K562 (cell line): ENCODE measurements around the gene TTL. TPM values are rescaled to one million over a fixed set of nuclear protein-coding genes. Genes with fewer than 3 reads are reported as not detected.

ENCODE experiments used
- ATAC-seq: fragments of 200-7000 bp; cut with Tn5 transposase; 3 replicates; pipeline ENCODE4 v1.9.1; 2020; ENCODE audit warnings: moderate library complexity
- BruUV-seq: library from RNA; stranded (reverse); fragments of 400-500 nt; replicated peaks from 2 replicates; lab custom pipeline; 2021; lab: Mats Ljungman, UMichigan
- CTCF ChIA-PET: fragments of 300-600 bp; formaldehyde crosslinking; extraction: SDS; loops from one replicate; lab custom pipeline; 2021; ENCODE audit warnings: low intra/inter-chr PET ratio; lab: Yijun Ruan, JAX
- POLR2A ChIA-PET: fragments of 300-600, 350-650 bp; sonication (Branson Sonifier 250); formaldehyde crosslinking; extraction: SDS; loops from one replicate; lab custom pipeline; 2021; ENCODE audit warnings: antibody characterized with exemption, inconsistent platforms; lab: Yijun Ruan, JAX
- DNase-seq, 4 experiments: peaks; one replicate each; pipeline versions ENCODE4 v3.0.0 to v3.0.0-alpha.2; 2011 to 2018; ENCODE audit warnings: low spot score in 3 of 4, mixed read lengths in 3 of 4; ENCODE audit errors: extremely low read depth in 1 of 4
- FAIRE-seq: peaks from 2 replicates; lab custom pipeline; 2011; peaks lifted over from hg19 to GRCh38; lab: Jason Lieb, UNC
- H2AFZ ChIP-seq: 2 replicates; pipeline ENCODE4 v1.6.0; 2011; ENCODE audit warnings: low read depth, low read length, control low read depth, inconsistent platforms
- H3K27ac ChIP-seq: fragments of 200-600 bp; 3 replicates; pipeline ENCODE4 v1.8.0; 2011; ENCODE audit warnings: low read depth, mild to moderate bottlenecking, control low read depth, inconsistent platforms, low read length, moderate library complexity, mixed read lengths; ENCODE audit errors: extremely low read depth
- H3K27me3 ChIP-seq, 2 experiments: fragments of 300-600 bp in 1 of 2; 2 replicates in 1 of 2; 3 replicates in 1 of 2; pipeline versions ENCODE4 v1.6.0 to v1.8.0; 2011; ENCODE audit warnings: inconsistent platforms in 2 of 2, low read length in 2 of 2, mild to moderate bottlenecking in 1 of 2, mixed read lengths in 1 of 2, moderate library complexity in 1 of 2; ENCODE audit not compliant: control insufficient read depth in 2 of 2, insufficient read depth in 2 of 2
- H3K36me3 ChIP-seq: fragments of 300-600 bp; 3 replicates; pipeline ENCODE4 v1.8.0; 2011; ENCODE audit warnings: mild to moderate bottlenecking, low read length, inconsistent platforms; ENCODE audit not compliant: control insufficient read depth, insufficient read depth
- H3K4me1 ChIP-seq, 2 experiments: fragments of 200-600 bp in 1 of 2; replicated peaks in 1 of 2; 2 replicates in 1 of 2; 3 replicates in 1 of 2; pipeline versions ENCODE4 v1.5.1 to v1.8.0; 2011; ENCODE audit warnings: inconsistent platforms in 2 of 2, low read length in 2 of 2, mild to moderate bottlenecking in 1 of 2, mixed read lengths in 1 of 2, moderate library complexity in 1 of 2; ENCODE audit not compliant: control insufficient read depth in 2 of 2, insufficient read depth in 2 of 2
- H3K4me2 ChIP-seq: 2 replicates; pipeline ENCODE4 v1.6.1; 2011; ENCODE audit warnings: low read length, control low read depth, inconsistent platforms, mixed read lengths; ENCODE audit not compliant: insufficient read depth
- H3K4me3 ChIP-seq: fragments of 200-600 bp; sonication (generic), shearing (Covaris generic); 2 replicates; pipeline ENCODE4 v1.5.1; 2016; ENCODE audit warnings: control low read depth, inconsistent platforms
- H3K79me2 ChIP-seq: fragments of 200-600 bp; 3 replicates; pipeline ENCODE4 v1.8.0; 2011; ENCODE audit warnings: low read length, inconsistent platforms; ENCODE audit not compliant: control insufficient read depth, insufficient read depth
- H3K9ac ChIP-seq, 2 experiments: 2 replicates each; pipeline versions ENCODE4 v1.6.0 to v1.6.1; 2011; ENCODE audit warnings: low read depth in 2 of 2, low read length in 2 of 2, control low read depth in 1 of 2, inconsistent platforms in 1 of 2, mild to moderate bottlenecking in 1 of 2, mixed read lengths in 1 of 2; ENCODE audit not compliant: insufficient read depth in 1 of 2
- H3K9me1 ChIP-seq: one replicate; pipeline ENCODE4 v1.6.0; 2011; ENCODE audit warnings: inconsistent platforms, mild to moderate bottlenecking, low read length, moderate library complexity; ENCODE audit not compliant: control insufficient read depth, insufficient read depth
- H3K9me3 ChIP-seq: replicated peaks from 2 replicates; pipeline ENCODE4 v1.5.1; 2011; ENCODE audit warnings: low read depth, low read length, inconsistent platforms; ENCODE audit not compliant: control insufficient read depth, insufficient read depth
- H4K20me1 ChIP-seq: replicated peaks from 2 replicates; pipeline ENCODE4 v1.6.1; 2011; ENCODE audit warnings: low read length, inconsistent platforms, mixed read lengths; ENCODE audit not compliant: control insufficient read depth, insufficient read depth
- ESRRA ChIP-seq: fragments of 450-650 bp; IDR thresholded peaks from 2 replicates; pipeline ENCODE4 v1.6.1; 2014; ENCODE audit warnings: low read depth, mild to moderate bottlenecking, moderate library complexity, borderline replicate concordance
- MAZ ChIP-seq, 2 experiments: fragments of 450-650 bp in 1 of 2; sonication (generic) in 1 of 2; formaldehyde crosslinking; IDR thresholded peaks in 1 of 2; conservative IDR thresholded peaks in 1 of 2; 2 replicates each; pipeline versions ENCODE4 v1.4.0 to v1.5.0; 2020; ENCODE audit warnings: mild to moderate bottlenecking in 1 of 2, missing genetic modification reagents in 1 of 2
- MCM7 ChIP-seq, 2 experiments: fragments of 450-650 bp; IDR thresholded peaks; 2 replicates each; pipeline ENCODE4 v1.6.1; 2016 to 2018
- MIER1 ChIP-seq: fragments of 450-650 bp; IDR thresholded peaks from 2 replicates; pipeline ENCODE4 v1.6.1; 2016; ENCODE audit warnings: antibody characterized with exemption, mild to moderate bottlenecking, low read depth
- NR1H2 ChIP-seq: sonication (generic); formaldehyde crosslinking; IDR thresholded peaks from 2 replicates; pipeline ENCODE4 v1.4.0; 2020; ENCODE audit warnings: mild to moderate bottlenecking, missing genetic modification reagents
- OTX1 ChIP-seq: fragments of 450-650 bp; formaldehyde crosslinking; IDR thresholded peaks from 2 replicates; pipeline ENCODE4 v1.4.0; 2022; ENCODE audit warnings: mild to moderate bottlenecking
- RFX5 ChIP-seq: IDR thresholded peaks from 2 replicates; pipeline ENCODE4 v1.6.1; 2011; ENCODE audit warnings: low read depth, mild to moderate bottlenecking, improper control_type of control experiment, low read length
- RUNX1 ChIP-seq: sonication (generic); IDR thresholded peaks from 2 replicates; pipeline ENCODE4 v1.6.1; 2016; ENCODE audit warnings: antibody characterized with exemption, low read depth
- TBP ChIP-seq: optimal IDR thresholded peaks from 2 replicates; pipeline ENCODE3; 2011; ENCODE audit warnings: low read depth, low read length, improper control_type of control experiment
- YY1 ChIP-seq, 3 experiments: IDR thresholded peaks; 2 replicates each; pipeline ENCODE4 v1.6.1; 2011; ENCODE audit warnings: low read length in 2 of 3, mild to moderate bottlenecking in 2 of 3, moderate library complexity in 2 of 3, borderline replicate concordance in 1 of 3, control low read depth in 1 of 3, low read depth in 1 of 3; ENCODE audit not compliant: insufficient read depth in 3 of 3, insufficient replicate concordance in 2 of 3, control insufficient read depth in 1 of 3, insufficient read length in 1 of 3; ENCODE audit errors: extremely low read depth in 1 of 3
- ZKSCAN3 ChIP-seq: fragments of 250-450 bp; sonication (Bioruptor Pico); IDR thresholded peaks from 2 replicates; pipeline ENCODE4 v1.4.0; 2020
- WGBS: fragments of 100-300 bp; shearing (Covaris generic); methylation state at CpG from one replicate; pipeline ENCODE4 v1.1.6; 2016; ENCODE audit warnings: low coverage, mixed read lengths; ENCODE audit not compliant: insufficient coverage; ENCODE audit errors: missing lambda C conversion rate; 5-methylcytosine and 5-hydroxymethylcytosine counted together
- in situ Hi-C: fragments of 300-500 bp; cut with MboI; formaldehyde crosslinking; loops from 4 replicates; pipeline ENCODE4 v1.15.0; 2018; ENCODE audit warnings: inconsistent platforms, mixed read lengths
- intact Hi-C: fragments of 100-400 bp; cut with micrococcal nuclease; formaldehyde crosslinking; loops from 2 replicates; pipeline ENCODE4 v1.14.2; 2022
- polyA plus RNA-seq, 8 experiments: library from polyadenylated mRNA; depleted of rRNA in 4 of 8; stranded (reverse) in 5 of 8; unstranded in 3 of 8; fragments of >200 nt; fragmentation: Nextera tagmentation in 2 of 8; fragmentation: Illumina TruSeq in 1 of 8; extraction: Ambion mirVana in 2 of 8; extraction: Trizol in 1 of 8; gene quantifications; 2 replicates each; pipeline versions ENCODE4 v1.2.1 to v1.2.3, GENCODE V29; 2011 to 2014; ENCODE audit warnings: inconsistent platforms in 1 of 8, missing spikeins in 1 of 8
- total RNA-seq, 7 experiments: library from RNA; depleted of rRNA in 6 of 7; stranded (reverse); fragments of >200 nt in 6 of 7; fragmentation: Illumina TruSeq in 2 of 7; extraction: Trizol in 2 of 7; gene quantifications; 2 replicates each; pipeline versions ENCODE4 v1.2.1 to v1.2.3, GENCODE V29; 2011 to 2021; ENCODE audit warnings: low replicate concordance in 1 of 7
- TF ChIP-seq, protein P1 (sequence below): fragments of 450-650 bp; formaldehyde crosslinking; IDR thresholded peaks from 2 replicates; pipeline ENCODE4 v1.4.0; 2022; ENCODE audit warnings: missing genetic modification characterization
- TF ChIP-seq, protein P2 (sequence below): IDR thresholded peaks from 2 replicates; pipeline ENCODE4 v1.6.1; 2014; ENCODE audit warnings: antibody characterized with exemption

TTL gene
- total and polyA plus RNA-seq, 9 of the 15 experiments (the other 6 are each of a cell fraction or from before 2014, with no cell fraction given), result 9.4 to 54.4 (median 34.9) TPM

DNA sequence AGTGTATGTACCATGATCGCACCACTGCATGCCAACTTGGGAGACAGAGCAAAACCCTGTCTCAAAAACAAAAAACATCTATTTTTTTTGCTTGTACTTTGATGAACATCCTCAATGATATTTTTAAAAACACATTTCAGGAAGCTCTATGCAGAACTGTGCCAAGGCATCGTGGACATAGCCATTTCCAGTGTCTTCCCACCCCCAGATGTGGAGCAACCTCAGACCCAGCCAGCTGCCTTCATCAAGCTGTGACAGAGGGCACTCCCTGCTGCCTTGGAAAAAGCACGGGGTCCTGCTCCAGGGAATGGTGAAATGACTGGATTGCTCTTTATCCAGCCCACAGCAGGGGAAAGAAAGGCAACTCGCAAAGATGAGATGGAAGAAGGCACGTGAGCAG is 46.6 kb downstream of the TTL start:
- ChIA-PET POLR2A (interaction anchor here (0.6 to 1.5 kb wide), 4 partner anchors 9 to 1697 kb away, joined by 3 to 6 read pairs (median 4); no protein-coding TSS in a partner anchor), CTCF (no interaction called here)
- Histone ChIP-seq H2AFZ (no peak overlapping the region), H3K4me3 (no peak overlapping the region), H3K27me3 (no peaks in the 10 kb centered on the region), H3K36me3 (peaks cover 47% of the 10 kb centered on the region; the same call in 2 of the 3 replicates), H4K20me1 (no peaks in the 10 kb centered on the region), H3K9me1 (peaks cover 3% of the 10 kb centered on the region), H3K79me2 (no peaks in the 10 kb centered on the region), H3K4me1 (no peaks in the 10 kb centered on the region), H3K27ac (no peak overlapping the region), H3K9me3 (no peaks in the 10 kb centered on the region), H3K9ac (no peak overlapping the region), H3K4me2 (no peak overlapping the region)
- no peak for DNase-seq
- ATAC-seq, result no peak
- intact Hi-C loops, result no loop called here
- in situ Hi-C loops, result no loop called here
- no TSS peak for BruUV-seq
- FAIRE-seq, result no peak
- WGBS, result 81% methylated on average over 5 of the region's 5 CpGs
- TF ChIP-seq OTX1 (CRISPR knock-in tag) (no peak), NR1H2 (CRISPR knock-in tag) (no peak), MCM7 (IDR thresholded peaks at IDR 0.05) (no peak), ZKSCAN3 (CRISPR knock-in tag) (no peak), TBP (no peak), RFX5 (no peak), MAZ (CRISPR knock-in tag; conservative IDR thresholded peaks at IDR 0.05 in 1 of 2, IDR thresholded peaks at IDR 0.05 in 1 of 2) (no peak), YY1 (IDR thresholded peaks at IDR 0.05; ENCODE audit: borderline replicate concordance in 1 of 3, control insufficient read depth in 1 of 3, extremely low read depth in 1 of 3, insufficient read depth in 3 of 3, insufficient read length in 1 of 3, insufficient replicate concordance in 2 of 3, low read depth in 1 of 3, low read length in 2 of 3) (no peak), MIER1 (no peak), RUNX1 (no peak), ESRRA (no peak)
- TF ChIP-seq, protein P1, sequence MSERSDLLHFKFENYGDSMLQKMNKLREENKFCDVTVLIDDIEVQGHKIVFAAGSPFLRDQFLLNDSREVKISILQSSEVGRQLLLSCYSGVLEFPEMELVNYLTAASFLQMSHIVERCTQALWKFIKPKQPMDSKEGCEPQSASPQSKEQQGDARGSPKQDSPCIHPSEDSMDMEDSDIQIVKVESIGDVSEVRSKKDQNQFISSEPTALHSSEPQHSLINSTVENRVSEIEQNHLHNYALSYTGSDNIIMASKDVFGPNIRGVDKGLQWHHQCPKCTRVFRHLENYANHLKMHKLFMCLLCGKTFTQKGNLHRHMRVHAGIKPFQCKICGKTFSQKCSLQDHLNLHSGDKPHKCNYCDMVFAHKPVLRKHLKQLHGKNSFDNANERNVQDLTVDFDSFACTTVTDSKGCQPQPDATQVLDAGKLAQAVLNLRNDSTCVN (CRISPR knock-in tag), result no peak
- TF ChIP-seq, protein P2, sequence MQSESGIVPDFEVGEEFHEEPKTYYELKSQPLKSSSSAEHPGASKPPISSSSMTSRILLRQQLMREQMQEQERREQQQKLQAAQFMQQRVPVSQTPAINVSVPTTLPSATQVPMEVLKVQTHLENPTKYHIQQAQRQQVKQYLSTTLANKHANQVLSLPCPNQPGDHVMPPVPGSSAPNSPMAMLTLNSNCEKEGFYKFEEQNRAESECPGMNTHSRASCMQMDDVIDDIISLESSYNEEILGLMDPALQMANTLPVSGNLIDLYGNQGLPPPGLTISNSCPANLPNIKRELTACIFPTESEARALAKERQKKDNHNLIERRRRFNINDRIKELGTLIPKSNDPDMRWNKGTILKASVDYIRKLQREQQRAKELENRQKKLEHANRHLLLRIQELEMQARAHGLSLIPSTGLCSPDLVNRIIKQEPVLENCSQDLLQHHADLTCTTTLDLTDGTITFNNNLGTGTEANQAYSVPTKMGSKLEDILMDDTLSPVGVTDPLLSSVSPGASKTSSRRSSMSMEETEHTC, result no peak
